H9 (cell line): Measurements from ENCODE around the gene IL10RA. TPM values are rescaled to one million over a fixed set of nuclear protein-coding genes. Genes with fewer than 3 reads are reported as not detected.

Source experiments
- DNase-seq: peaks from one replicate; pipeline ENCODE4 v3.0.0-alpha.2; 2017
- H2AFZ ChIP-seq: one replicate; pipeline ENCODE4 v1.6.1; 2013; ENCODE audit warnings: mild to moderate bottlenecking, low read length, control low read depth, moderate library complexity
- H2AK5ac ChIP-seq: 2 replicates; pipeline ENCODE4 v1.6.1; 2013; ENCODE audit warnings: low read length, control low read depth, mixed read lengths; ENCODE audit not compliant: insufficient read length
- H2BK120ac ChIP-seq: one replicate; pipeline ENCODE4 v1.6.1; 2013; ENCODE audit warnings: low read depth, mild to moderate bottlenecking, low read length, control low read depth, inconsistent platforms; ENCODE audit not compliant: poor library complexity, severe bottlenecking
- H2BK12ac ChIP-seq: 2 replicates; pipeline ENCODE4 v1.6.1; 2013; ENCODE audit warnings: low read length, control low read depth, mixed read lengths, low read depth; ENCODE audit not compliant: insufficient read length
- H2BK15ac ChIP-seq: 2 replicates; pipeline ENCODE4 v1.6.1; 2013; ENCODE audit warnings: low read depth, low read length, control low read depth
- H2BK20ac ChIP-seq: one replicate; pipeline ENCODE4 v1.6.1; 2013; ENCODE audit warnings: low read depth, mild to moderate bottlenecking, low read length, control low read depth, inconsistent platforms; ENCODE audit not compliant: poor library complexity, severe bottlenecking
- H2BK5ac ChIP-seq: 2 replicates; pipeline ENCODE4 v1.6.1; 2013; ENCODE audit warnings: low read length, control low read depth, mixed read lengths; ENCODE audit not compliant: insufficient read length
- H3K14ac ChIP-seq: 2 replicates; pipeline ENCODE4 v1.6.1; 2013; ENCODE audit warnings: low read length, control low read depth; ENCODE audit not compliant: insufficient read depth
- H3K18ac ChIP-seq: 2 replicates; pipeline ENCODE4 v1.6.1; 2013; ENCODE audit warnings: low read depth, mild to moderate bottlenecking, mixed read lengths, low read length, control low read depth; ENCODE audit not compliant: insufficient read length
- H3K23ac ChIP-seq: 2 replicates; pipeline ENCODE4 v1.6.1; 2013; ENCODE audit warnings: low read length, control low read depth, mixed read lengths, low read depth; ENCODE audit not compliant: insufficient read length
- H3K23me2 ChIP-seq: 2 replicates; pipeline ENCODE4 v1.6.1; 2013; ENCODE audit warnings: low read depth, mild to moderate bottlenecking, mixed read lengths, low read length, control low read depth; ENCODE audit not compliant: insufficient read length, poor library complexity, severe bottlenecking
- H3K27ac ChIP-seq: 2 replicates; pipeline ENCODE4 v1.5.1; 2013; ENCODE audit warnings: low read length, control low read depth, mixed read lengths, low read depth; ENCODE audit not compliant: insufficient read length
- H3K27me3 ChIP-seq: 2 replicates; pipeline ENCODE4 v1.6.1; 2013; ENCODE audit warnings: low read length, control low read depth, inconsistent platforms; ENCODE audit not compliant: insufficient read depth
- H3K4ac ChIP-seq: 2 replicates; pipeline ENCODE4 v1.6.1; 2013; ENCODE audit warnings: low read depth, mild to moderate bottlenecking, control low read depth, inconsistent platforms, low read length, moderate library complexity
- H3K4me1 ChIP-seq: 2 replicates; pipeline ENCODE4 v1.6.1; 2013; ENCODE audit warnings: low read length, control low read depth, inconsistent platforms; ENCODE audit not compliant: insufficient read depth
- H3K4me2 ChIP-seq: 2 replicates; pipeline ENCODE4 v1.6.1; 2013; ENCODE audit warnings: low read length, control low read depth, mixed read lengths; ENCODE audit not compliant: insufficient read length, insufficient read depth
- H3K56ac ChIP-seq: 2 replicates; pipeline ENCODE4 v1.6.1; 2013; ENCODE audit warnings: low read depth, mild to moderate bottlenecking, mixed read lengths, low read length, control low read depth; ENCODE audit not compliant: insufficient read length
- H3K79me1 ChIP-seq: 2 replicates; pipeline ENCODE4 v1.6.1; 2013; ENCODE audit warnings: low read depth, mild to moderate bottlenecking, moderate library complexity, low read length, control low read depth, inconsistent platforms; ENCODE audit not compliant: insufficient read depth, poor library complexity, severe bottlenecking
- H3K79me2 ChIP-seq: 2 replicates; pipeline ENCODE4 v1.6.1; 2013; ENCODE audit warnings: low read length, control low read depth, inconsistent platforms; ENCODE audit not compliant: insufficient read depth
- H3K9ac ChIP-seq: 2 replicates; pipeline ENCODE4 v1.6.1; 2013; ENCODE audit warnings: low read length, control low read depth, mixed read lengths; ENCODE audit not compliant: insufficient read length; ENCODE audit errors: extremely low read depth
- H3K9me3 ChIP-seq: one replicate; pipeline ENCODE4 v1.6.1; 2013; ENCODE audit warnings: low read depth, low read length, inconsistent platforms; ENCODE audit not compliant: control insufficient read depth
- H3T11ph ChIP-seq: one replicate; pipeline ENCODE4 v1.6.1; 2013; ENCODE audit warnings: mild to moderate bottlenecking, low read length, control low read depth, inconsistent platforms
- H4K20me1 ChIP-seq: one replicate; pipeline ENCODE4 v1.6.1; 2013; ENCODE audit not compliant: control insufficient read depth, insufficient read length, insufficient read depth
- H4K5ac ChIP-seq: 2 replicates; pipeline ENCODE4 v1.6.1; 2013; ENCODE audit warnings: low read depth, mild to moderate bottlenecking, mixed read lengths, low read length, control low read depth; ENCODE audit not compliant: insufficient read length
- H4K8ac ChIP-seq: replicated peaks from 2 replicates; pipeline ENCODE4 v1.6.1; 2013; ENCODE audit warnings: low read length, control low read depth, mixed read lengths, low read depth; ENCODE audit not compliant: insufficient read length
- H4K91ac ChIP-seq: 2 replicates; pipeline ENCODE4 v1.6.1; 2013; ENCODE audit warnings: low read depth, mild to moderate bottlenecking, moderate library complexity, mixed read lengths, low read length, control low read depth; ENCODE audit not compliant: insufficient read length
- H3K27ac Mint-ChIP-seq, 3 experiments: 2 replicates in 2 of 3; 3 replicates in 1 of 3; pipeline ENCODE4 v1.8.0; 2020 to 2021; ENCODE audit warnings: mixed read lengths in 3 of 3, mild to moderate bottlenecking in 1 of 3, moderate library complexity in 1 of 3
- H3K27me3 Mint-ChIP-seq: 2 replicates; pipeline ENCODE4 v1.8.0; 2021; ENCODE audit warnings: low read depth, mild to moderate bottlenecking, moderate library complexity, mixed read lengths
- H3K36me3 Mint-ChIP-seq, 3 experiments: 2 replicates in 2 of 3; 3 replicates in 1 of 3; pipeline ENCODE4 v1.8.0; 2020 to 2021; ENCODE audit warnings: low read depth in 3 of 3, mixed read lengths in 3 of 3; ENCODE audit not compliant: insufficient read depth in 1 of 3
- H3K4me1 Mint-ChIP-seq, 2 experiments: 2 replicates each; pipeline ENCODE4 v1.8.0; 2020; ENCODE audit warnings: mixed read lengths in 2 of 2
- H3K4me3 Mint-ChIP-seq, 2 experiments: 2 replicates in 1 of 2; 3 replicates in 1 of 2; pipeline ENCODE4 v1.8.0; 2020 to 2021; ENCODE audit warnings: mild to moderate bottlenecking in 2 of 2, mixed read lengths in 2 of 2, moderate library complexity in 1 of 2
- H3K9me3 Mint-ChIP-seq, 2 experiments: 2 replicates in 1 of 2; 3 replicates in 1 of 2; pipeline ENCODE4 v1.8.0; 2020; ENCODE audit warnings: mild to moderate bottlenecking in 2 of 2, mixed read lengths in 2 of 2, moderate library complexity in 1 of 2
- WGBS: extraction: QIAGEN DNeasy Blood & Tissue Kit; methylation state at CpG from one replicate; pipeline ENCODE4 v1.1.7; 2013; ENCODE audit warnings: missing lambda C conversion rate, low lambda C conversion rate, mixed read lengths; ENCODE audit not compliant: insufficient read length; ENCODE audit errors: extremely low coverage; 5-methylcytosine and 5-hydroxymethylcytosine counted together
- total RNA-seq: library from RNA; stranded (reverse); gene quantifications from 2 replicates; pipeline ENCODE4 v1.2.1, GENCODE V29; 2021
- TF ChIP-seq, protein P1 (sequence below): fragments of 200-600 bp; sonication (generic); conservative IDR thresholded peaks from 3 replicates; pipeline ENCODE4 v1.8.0; 2021; ENCODE audit warnings: antibody characterized with exemption, mild to moderate bottlenecking

The IL10RA gene
- total RNA-seq, 1 experiment from 2014 or later = not detected

GRCh38 chr11:118016104-118016503 is 29.9 kb downstream of the IL10RA start:
- Histone ChIP-seq H2AFZ (no peak overlapping the region), H3K14ac (no peak overlapping the region; the same call in 1 of the 2 replicates), H3K4me2 (no peak overlapping the region), H4K8ac (no peak overlapping the region), H3T11ph (no peak overlapping the region), H2BK12ac (no peak overlapping the region), H2BK20ac (no peak overlapping the region), H3K23ac (no peak overlapping the region), H4K5ac (no peak overlapping the region), H2BK120ac (no peak overlapping the region), H3K23me2 (no peaks in the 10 kb centered on the region), H3K27ac (no peak overlapping the region), H3K27me3 (no peaks in the 10 kb centered on the region), H3K56ac (no peak overlapping the region), H2AK5ac (no peak overlapping the region), H2BK5ac (no peak overlapping the region), H3K79me2 (no peaks in the 10 kb centered on the region), H3K9ac (no peak overlapping the region), H2BK15ac (no peak overlapping the region), H3K79me1 (no peaks in the 10 kb centered on the region), H3K4ac (no peak overlapping the region), H3K18ac (no peak overlapping the region), H3K9me3 (no peaks in the 10 kb centered on the region), H4K91ac (no peak overlapping the region), H3K4me1 (no peaks in the 10 kb centered on the region), H4K20me1 (no peaks in the 10 kb centered on the region)
- Mint-ChIP-seq H3K27me3 (peaks cover 23% of the 10 kb centered on the region), H3K4me3 (no peak overlapping the region), H3K9me3 (peaks cover 3 to 10% of the 10 kb centered on the region in 2 experiments; a peak in 2 of 5 replicates), H3K4me1 (no peaks in the 10 kb centered on the region), H3K36me3 (no peaks in the 10 kb centered on the region), H3K27ac (no peak overlapping the region)
- no peak for DNase-seq
- WGBS = no CpG with 5 or more reads among the region's 4 CpGs
- TF ChIP-seq, protein P1, sequence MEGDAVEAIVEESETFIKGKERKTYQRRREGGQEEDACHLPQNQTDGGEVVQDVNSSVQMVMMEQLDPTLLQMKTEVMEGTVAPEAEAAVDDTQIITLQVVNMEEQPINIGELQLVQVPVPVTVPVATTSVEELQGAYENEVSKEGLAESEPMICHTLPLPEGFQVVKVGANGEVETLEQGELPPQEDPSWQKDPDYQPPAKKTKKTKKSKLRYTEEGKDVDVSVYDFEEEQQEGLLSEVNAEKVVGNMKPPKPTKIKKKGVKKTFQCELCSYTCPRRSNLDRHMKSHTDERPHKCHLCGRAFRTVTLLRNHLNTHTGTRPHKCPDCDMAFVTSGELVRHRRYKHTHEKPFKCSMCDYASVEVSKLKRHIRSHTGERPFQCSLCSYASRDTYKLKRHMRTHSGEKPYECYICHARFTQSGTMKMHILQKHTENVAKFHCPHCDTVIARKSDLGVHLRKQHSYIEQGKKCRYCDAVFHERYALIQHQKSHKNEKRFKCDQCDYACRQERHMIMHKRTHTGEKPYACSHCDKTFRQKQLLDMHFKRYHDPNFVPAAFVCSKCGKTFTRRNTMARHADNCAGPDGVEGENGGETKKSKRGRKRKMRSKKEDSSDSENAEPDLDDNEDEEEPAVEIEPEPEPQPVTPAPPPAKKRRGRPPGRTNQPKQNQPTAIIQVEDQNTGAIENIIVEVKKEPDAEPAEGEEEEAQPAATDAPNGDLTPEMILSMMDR = no peak
